GM21619 (cell line): ENCODE data around the gene TRAM2.

Experiments
- ATAC-seq: cut with Tn5 transposase; IDR thresholded peaks from one replicate; pipeline ENCODE4 v1.9.1; 2021; ENCODE audit not compliant: unreplicated experiment

TRAM2 gene

DNA sequence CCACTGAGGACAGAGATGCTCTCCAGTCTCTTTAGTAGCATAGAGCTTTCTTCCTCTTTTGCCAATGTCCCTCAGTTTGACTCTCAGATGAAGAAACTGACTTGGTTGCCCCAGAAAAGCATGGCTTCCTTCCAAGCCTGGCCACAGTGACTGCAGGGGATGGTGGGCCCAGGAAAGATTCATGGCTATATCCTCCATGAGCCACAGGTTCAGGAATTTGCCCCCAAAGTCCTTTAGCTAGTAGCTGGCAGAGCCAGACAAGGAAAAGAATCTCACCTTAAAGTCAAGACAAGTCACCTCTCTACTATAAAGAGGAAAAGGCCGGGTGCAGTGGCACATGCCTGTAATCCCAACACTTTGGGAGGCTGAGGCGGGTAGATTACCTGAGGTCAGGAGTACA lies 43.4 kb downstream of the TRAM2 start:
- ATAC-seq, result no peak

DNA sequence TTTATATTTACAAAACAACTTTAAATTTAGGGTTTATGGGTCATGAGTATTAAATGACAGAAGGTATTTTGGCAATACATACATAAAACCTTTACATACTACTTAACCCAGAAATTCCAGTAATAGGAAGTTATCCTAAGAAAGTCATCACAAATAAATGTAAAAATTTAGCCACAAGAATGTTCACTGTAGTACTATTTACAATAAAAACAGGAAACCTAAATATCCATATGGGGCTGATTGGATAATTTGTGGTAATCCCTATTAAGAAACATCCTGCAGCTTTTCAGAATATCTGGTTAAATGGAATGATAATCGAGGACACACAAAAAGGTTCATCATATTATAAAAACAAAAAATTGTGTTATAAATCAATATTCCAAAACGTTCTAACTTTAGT lies 44.4 kb downstream of the TRAM2 start:
- ATAC-seq, result no peak

DNA sequence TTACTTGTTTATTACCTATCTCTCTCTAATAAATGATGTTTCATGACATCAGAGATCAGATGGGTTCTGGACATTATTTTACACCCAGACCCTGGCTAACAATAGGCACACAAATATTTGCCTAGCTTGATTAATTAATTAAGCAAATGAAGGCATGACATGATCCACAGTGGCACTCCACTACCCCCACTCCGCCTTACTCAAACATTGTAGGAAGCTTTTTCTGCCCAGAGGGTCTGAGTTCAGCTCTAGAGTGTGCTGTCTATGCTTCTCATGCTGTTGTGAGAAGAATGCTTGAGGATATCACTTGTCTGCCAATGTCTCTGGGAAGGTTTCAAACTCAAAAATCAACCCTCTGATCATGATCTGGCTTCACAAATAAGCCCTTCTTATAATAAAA lies 45.0 kb downstream of the TRAM2 start:
- ATAC-seq, result no peak

DNA sequence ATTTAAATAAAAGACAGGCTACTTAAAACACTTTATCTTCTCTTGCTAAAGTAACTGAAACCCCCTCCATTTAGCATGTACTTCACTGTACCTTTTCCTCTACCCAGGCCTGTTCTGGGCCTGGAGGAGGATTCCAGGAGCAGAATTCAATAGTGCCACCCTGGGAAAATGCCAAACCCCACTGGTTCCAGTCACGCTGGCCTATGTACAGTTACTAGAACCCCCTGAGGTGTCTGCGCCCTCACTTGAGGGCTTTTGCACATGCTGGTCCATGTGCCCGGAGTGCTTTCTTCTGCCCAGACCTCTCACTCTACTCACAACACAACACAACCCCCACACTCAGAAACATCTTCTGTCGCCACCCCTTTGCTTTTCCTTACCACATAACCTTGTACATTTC lies 45.5 kb downstream of the TRAM2 start:
- no peak for ATAC-seq

DNA sequence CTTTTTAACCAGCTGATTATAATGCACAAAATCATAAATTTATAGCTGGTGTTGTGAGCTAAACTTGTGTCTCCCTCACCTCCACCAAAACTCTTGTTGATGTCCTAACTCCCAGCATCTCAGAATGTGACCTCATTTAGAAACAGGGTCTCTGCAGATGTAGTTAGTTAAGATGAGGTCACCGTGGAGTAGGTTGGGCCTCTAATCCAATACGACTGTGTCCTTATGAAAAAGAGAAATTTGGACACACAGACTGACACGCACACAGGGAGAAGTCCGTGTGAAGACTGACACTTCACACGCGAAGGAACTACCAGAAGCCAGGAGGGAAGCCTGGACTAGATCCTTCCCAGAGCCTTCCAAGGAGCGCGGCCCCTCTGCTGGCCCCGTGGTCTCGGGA lies 46.5 kb downstream of the TRAM2 start:
- ATAC-seq, result no peak

DNA sequence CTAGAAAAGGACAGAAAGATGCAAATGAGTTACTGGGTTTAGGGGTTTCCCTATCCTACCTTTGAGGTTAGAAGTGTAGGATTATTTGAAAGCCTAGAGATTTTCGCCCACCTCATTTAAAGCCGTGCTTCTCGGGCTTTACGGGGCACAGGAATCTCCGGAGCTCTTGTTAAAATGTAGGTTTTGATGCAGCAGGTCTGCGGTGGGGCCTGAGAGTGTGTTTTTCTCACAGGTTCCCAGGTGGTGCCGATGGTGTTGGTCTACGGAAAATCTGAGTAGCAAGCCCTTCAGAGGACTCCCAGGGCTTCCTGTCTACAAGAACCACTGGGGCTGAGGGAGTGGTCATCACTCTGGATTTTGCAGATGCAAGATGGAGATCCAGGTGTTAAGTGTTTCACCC lies 47.5 kb downstream of the TRAM2 start:
- ATAC-seq, result no peak

DNA sequence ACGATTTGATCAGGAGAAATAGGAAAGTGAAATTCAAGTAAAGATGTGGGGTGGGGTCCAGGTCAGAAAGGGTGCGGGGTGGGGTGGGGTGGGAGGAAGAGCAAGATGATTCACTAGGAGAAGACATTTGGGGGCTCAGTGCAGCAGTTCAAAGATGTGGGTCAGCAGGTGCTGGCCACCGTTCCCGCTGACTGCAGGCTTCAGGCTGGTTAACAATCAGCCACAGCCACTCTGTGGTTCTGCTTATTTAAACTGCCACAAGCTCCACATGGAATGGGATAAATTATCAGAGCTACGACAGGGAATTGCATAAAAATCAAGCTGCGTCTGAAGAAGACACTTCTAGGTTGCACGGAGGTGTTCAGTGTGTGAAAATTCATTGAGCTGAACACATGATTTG lies 49.4 kb downstream of the TRAM2 start:
- ATAC-seq, result no peak

DNA sequence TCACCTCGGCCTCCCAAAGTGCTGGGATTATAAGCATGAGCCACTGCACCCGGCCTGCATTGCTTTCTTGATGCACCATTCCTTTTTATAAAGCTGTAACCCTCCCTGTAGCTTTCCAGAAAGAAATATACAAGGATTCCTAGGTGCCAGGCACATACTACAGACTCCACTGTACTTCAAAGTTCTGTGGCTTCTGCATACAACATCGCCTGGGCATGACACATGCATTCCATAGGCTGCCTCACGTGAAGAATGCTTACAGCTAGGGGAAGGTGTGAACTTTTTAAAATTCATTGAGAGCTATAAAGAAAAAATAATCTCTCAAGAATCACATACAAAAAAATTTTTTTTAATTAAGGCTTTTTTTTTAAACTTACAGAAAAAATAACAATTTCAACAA lies 50.2 kb downstream of the TRAM2 start:
- no peak for ATAC-seq

DNA sequence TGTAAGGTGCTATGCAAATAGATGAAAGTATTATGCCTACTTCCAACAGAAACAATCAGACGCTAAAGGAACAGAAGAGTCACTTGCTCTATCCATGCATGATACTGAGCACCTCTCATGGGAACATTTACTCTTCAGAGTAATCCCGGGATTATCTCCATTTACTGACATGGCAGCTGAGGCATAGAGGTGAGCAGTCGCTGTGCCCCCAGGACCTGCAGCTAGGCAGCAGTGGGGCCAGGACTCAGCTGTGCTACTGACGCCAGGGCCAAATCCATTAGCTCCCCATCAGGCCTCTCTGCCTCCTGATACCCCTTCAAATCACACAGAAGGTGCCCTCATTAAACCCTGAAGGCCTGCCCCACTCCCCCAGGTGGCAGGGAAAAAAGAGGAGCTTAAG lies 51.9 kb downstream of the TRAM2 start:
- no peak for ATAC-seq

DNA sequence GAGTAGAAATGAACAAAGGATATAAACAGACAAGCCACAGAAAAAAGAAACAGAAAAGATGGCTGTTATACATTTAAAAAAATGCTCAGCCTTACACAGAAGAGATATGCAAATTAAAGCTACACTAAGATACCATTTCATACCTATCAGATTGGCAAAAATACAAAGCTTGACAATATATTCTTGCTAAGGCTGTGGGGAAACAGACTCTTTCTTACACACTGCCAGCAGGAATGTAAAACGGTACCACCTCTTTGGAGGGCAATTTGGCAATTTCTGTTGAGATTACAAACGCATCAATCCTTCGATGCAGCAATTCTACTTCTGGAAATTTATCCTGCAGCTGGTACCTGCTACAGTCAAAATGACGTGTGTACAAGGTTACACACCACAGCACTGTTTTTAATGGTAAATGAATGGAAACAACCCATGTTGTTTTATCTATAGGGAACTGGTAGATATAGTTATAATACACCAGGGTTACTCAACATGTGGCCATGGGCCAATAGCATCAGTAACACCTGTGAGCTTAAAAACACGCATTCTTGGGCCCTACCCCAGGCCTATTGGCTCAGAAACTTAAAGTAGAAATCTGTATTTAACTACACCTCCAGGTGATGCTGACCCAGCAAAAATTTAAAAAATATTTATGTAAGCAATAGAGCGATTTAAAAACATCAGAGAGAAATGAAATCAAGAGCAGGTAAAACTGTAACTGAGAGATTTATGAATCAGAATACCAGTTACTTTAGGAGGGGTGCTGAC lies 53.3 kb downstream of the TRAM2 start:
- no peak for ATAC-seq

DNA sequence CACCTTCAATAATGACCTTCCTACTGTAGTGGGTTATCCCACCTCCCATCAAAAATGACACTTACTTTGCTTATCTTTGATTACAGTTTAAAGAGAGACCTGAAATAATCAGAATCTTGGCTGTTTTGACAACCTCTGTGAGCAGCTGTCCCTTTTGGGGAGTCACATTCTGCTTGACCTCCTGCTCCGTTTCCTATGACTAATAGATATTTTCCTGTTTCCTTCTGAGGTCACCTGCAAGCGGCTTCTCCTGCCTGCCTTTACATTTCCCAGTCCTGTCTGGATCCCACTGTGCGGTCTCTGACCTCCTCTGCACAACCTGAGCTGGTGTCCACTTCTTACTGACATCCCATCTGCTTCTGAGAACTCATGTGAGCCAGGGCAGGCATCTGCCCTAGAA lies 54.2 kb downstream of the TRAM2 start:
- ATAC-seq, result no peak

DNA sequence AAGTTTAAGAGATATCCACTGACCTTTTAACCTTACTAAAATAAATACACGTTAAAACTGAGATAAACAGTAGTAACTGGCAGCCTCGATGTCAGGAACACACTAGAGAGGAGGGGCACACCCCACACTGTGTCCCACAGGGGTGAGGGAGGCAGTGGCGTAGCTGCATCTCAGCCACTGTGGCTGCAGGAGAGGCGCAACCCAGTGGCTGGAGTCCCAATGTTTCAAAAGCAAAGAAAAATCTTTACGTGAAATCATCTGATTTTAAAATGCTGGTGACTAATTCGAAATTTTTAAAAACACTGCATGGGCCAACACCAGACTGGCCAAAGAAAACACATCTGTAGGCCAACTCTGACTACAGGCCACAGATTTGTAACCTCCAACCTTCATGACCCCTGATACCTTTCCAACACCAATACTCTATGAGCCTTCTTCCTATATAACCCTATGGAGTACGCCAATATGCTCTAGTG lies 54.7 kb downstream of the TRAM2 start:
- ATAC-seq, result no peak

DNA sequence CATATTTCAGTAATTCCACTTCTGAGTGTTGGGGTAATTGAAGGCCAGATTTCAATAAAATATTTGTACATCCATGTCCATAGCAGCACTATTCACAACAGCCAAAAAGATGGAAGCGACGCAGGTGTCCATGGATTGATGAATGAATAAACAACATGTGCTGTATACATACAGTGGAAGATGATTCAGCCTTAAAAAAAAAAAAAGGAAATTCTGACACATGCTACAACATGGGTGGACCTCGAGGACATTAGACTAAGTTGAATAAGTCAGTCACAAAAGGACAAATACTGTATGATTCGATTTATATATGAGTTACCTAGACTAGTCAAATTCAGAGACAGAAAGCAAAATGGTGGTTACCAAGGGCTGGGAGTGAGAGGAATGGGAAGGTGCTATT lies 57.2 kb downstream of the TRAM2 start:
- ATAC-seq, result no peak

DNA sequence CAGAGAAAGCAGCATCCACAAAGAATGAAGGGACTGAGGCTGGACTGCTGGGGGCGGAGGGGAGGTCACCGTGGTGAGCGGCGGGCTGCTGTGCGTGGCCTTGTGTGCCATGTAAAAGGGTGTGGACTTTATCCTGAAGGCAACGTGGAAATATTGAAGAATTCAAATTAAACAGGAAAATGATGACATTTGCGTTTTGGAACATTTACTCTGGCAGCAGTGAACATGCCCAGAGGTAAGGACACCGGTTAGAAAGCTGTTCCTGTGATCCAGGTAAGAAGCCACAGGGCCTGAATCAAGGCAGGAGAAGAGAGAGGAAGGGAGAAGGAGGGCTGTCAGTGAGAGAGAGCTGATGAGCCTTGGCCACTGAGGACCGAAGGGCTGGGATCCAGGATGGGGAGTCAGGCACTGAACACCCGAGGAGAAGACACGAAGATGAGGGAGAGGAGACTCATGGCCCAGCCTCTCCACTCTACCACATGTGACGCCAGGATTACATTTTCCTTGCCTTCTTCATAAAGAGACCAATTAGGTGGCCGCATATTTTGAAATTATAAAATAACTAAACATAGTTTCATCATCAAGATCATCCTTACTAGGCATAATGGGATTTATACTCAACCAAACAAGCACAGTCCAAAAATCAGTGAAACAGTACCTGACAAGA lies 58.4 kb downstream of the TRAM2 start:
- ATAC-seq, result no peak

DNA sequence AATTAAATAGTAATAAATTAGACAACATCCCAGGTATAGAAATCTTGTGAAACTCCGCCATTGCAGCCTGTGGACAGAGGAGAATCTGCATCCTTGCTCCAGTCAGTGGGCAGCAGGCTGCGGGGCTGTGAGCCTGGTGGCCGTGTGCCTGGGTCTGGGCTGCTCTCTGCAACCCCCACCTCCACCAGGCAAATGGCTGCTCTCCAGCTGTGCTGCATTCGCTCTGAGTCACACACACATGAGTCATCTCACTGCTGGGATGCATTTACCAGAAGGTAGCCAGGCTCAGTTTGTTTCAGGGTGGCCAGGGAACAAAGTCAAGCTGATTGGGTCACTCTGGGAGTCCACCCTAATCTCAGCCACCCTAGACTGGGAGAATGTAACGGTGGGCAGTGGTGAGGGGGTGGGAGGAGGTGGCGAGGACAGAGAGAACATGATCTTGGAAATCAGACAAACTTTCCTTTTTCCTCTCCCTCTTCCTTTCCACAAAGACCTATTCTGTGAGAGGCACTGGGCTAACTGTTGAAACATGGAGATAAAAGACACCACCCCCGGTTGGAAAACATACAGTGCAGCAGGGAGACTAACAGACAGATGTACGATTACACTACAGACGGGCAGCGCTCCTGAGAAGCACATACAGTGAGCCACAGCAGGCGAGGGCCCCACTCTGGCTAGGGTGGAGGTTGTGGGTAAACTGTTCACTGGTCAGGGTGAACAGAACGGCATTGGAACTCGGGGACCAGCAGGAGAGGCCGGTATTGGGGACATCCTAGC lies 59.2 kb downstream of the TRAM2 start:
- peak; percentile 95 for ATAC-seq

DNA sequence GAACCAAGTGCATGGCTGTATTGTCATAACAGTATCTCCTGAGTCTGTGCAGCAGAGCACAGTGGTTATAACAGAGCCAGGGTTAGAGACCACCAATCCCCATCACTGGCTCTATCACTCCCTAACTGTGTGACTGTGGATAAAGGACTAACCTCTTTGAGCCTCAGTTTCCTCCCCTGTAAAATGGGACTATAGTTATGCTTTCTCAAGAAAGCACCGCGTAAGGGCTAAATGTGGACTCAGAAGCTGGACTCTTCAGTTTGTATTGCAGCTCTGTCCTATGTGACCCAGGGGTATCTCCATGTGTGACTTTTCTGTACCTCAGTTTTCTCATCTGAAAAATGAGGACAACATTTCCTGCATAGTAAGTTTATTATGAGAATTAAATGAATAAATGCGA lies 59.9 kb downstream of the TRAM2 start:
- ATAC-seq, result no peak

DNA sequence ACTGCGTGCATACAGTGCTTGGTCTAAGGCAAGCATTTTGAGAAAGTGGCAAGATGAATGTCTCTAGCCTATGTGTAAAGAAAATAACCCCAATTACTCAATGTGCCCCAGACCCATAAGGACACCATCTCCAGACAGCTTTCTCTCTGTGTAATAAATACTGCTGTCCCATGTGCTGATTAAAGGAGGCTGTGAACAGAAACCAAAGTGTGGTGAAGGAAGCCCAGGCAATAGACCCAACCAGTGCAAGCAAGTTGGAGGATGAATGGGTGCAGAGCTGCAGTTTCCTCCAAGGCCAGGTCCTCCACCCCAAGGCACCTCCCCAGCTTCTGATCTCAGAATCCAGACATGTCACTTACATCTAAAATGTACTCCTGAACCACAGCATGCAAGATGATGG lies 60.6 kb downstream of the TRAM2 start:
- no peak for ATAC-seq

DNA sequence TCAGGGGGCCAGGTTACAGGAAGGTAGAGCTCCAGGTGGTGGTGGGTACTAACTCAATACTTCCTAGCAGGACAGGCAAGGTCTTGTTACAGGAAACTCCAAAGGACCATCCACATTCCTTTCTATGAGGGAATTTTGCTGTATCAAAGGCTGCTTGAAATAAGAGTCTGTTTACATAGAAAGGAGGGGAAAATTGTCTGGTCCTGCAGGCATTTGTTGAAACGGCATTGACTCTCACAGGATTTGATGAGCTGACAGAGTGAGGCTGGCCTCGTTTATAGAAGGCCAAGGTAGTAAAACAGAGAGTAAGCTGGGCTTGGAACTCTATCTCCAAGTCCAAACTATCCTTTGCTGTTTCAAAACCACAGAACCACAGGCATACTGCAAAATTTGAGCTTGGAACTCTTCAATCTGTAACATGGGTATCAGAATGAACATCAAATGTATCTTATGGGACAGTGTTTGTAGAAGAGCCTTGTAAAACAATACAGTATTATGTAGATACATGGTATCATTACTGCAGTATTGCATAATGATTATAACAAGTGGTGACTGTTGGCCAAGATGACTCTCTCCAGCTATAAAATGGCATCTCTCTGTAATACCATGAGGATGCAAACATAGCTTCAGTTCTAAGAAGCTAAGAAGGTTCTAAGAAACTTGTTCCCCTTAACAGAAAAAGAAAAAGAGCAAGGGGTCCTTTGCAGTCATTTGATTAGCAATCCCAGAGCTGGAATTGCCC lies 61.5 kb downstream of the TRAM2 start:
- no peak for ATAC-seq

DNA sequence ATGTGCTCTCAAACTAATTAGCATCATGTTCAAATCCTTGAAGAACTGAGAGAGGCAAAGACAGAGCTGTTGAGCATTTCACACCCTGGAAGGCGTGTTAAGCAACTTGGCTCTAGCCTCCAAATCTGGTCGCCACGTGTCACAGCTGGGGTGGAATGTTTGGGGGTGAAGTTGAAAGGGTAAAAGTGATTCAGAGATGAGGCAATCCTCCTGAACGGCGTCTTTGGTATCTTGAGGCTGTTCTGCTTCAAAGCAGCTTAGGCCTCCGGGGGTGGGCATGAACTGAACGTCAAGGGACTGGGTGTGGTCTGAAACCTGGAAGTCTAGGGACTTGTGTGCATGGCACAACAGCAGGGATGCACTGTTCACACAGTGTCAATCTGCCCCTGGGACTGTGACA lies 62.3 kb downstream of the TRAM2 start:
- no peak for ATAC-seq

DNA sequence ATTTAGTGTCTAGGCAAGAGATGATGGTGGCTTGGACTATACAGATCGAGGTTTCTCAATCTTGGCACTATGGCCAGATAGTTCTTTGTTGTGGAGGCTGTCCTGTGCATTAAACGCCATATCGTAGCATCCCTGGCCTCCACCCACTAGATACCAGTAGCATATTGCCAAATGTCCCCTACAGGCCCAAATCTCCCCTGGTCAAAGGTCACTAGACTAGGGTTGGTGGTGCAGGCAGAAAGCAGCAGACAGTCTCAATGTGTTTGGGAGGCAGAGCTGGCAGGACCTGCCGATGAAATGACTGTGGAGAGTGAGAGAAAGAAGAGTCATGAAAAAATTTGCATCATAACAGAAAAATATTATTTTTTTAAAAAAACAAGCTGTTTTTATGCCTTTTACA lies 63.0 kb downstream of the TRAM2 start:
- no peak for ATAC-seq

DNA sequence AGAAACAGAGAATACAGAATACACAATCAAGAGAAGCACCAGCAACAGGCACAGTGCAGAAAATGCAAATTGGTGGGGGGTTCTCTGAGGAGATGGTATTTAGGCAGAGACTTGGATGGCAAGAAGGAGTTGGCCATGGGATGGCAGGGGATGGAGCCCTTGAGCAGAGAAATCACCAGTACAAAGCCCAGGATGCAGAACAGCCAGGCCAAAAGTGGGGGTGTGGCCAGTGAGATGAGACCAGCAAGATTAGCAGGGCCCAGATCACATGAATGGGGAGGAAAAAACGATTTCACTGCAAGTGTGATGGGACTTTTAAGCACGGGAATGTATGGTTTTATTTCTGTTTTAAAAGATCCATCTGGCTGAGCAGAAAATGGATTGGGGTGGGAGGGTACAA lies 63.4 kb downstream of the TRAM2 start:
- ATAC-seq, result no peak
